Fibroblast of skin of left quadriceps (primary cell): Measurements from ENCODE around the gene CAPZB.
A peak's percentile ranks its signal among the peaks of the same experiment; 100 is the strongest.
"Not testable (repeated sequence)": the region's sequence is repeated elsewhere in the genome, so short reads cannot be mapped to it uniquely, and the experiment has no call there.

Source experiments
- DNase-seq, 2 experiments: peaks; one replicate each; pipeline ENCODE4 v3.0.0-alpha.2; 2013; ENCODE audit warnings: low read depth in 2 of 2

Gene CAPZB

GRCh38 chr1:19485362-19486187, at the start of gene CAPZB:
Gene CAPZB (minus strand): TSS chr1:19485539. CDS start chr1:19485438, 101 bp downstream.
- DNase-seq = peak; percentile 85 to 87

GRCh38 chr1:19534281-19534680, 48.9 kb upstream of the CAPZB start:
- DNase-seq = no peak

- DNase-seq = no peak
Observed at GRCh38 chr1:19533626-19534025, 48.3 kb upstream of the CAPZB start.

GRCh38 chr1:19532519-19532918, 47.2 kb upstream of the CAPZB start:
- no peak for DNase-seq

GRCh38 chr1:19529664-19530063, 44.3 kb upstream of the CAPZB start:
- DNase-seq = no peak

GRCh38 chr1:19528438-19528837, 43.1 kb upstream of the CAPZB start:
- DNase-seq = no peak

GRCh38 chr1:19525607-19526545, 40.5 kb upstream of the CAPZB start:
- DNase-seq = no peak

- DNase-seq = no peak
Observed at GRCh38 chr1:19524791-19525190, 39.5 kb upstream of the CAPZB start.

GRCh38 chr1:19522570-19522969, 37.2 kb upstream of the CAPZB start:
- not testable (repeated sequence) for DNase-seq

- DNase-seq = no peak
Observed at GRCh38 chr1:19521411-19521810, 36.1 kb upstream of the CAPZB start.

GRCh38 chr1:19517017-19517416, 31.7 kb upstream of the CAPZB start:
- DNase-seq = no peak

- DNase-seq = no peak
Observed at GRCh38 chr1:19515201-19515600, 29.9 kb upstream of the CAPZB start.

GRCh38 chr1:19514391-19514831, 29.1 kb upstream of the CAPZB start:
- no peak for DNase-seq

GRCh38 chr1:19512545-19512944, 27.2 kb upstream of the CAPZB start:
- DNase-seq = peak; percentile 23 to 27

- DNase-seq = no peak
Observed at GRCh38 chr1:19511116-19511515, 25.8 kb upstream of the CAPZB start.

- not testable (repeated sequence) for DNase-seq
Observed at GRCh38 chr1:19509647-19510046, 24.3 kb upstream of the CAPZB start.

GRCh38 chr1:19507516-19507915, 22.2 kb upstream of the CAPZB start:
- no peak for DNase-seq

GRCh38 chr1:19505693-19506457, 20.5 kb upstream of the CAPZB start:
- no peak for DNase-seq

GRCh38 chr1:19504796-19505692, 19.7 kb upstream of the CAPZB start:
- peak; percentile 26 to 28 for DNase-seq

GRCh38 chr1:19502284-19502683, 16.9 kb upstream of the CAPZB start:
- DNase-seq = not testable (repeated sequence)

GRCh38 chr1:19499887-19500286, 14.5 kb upstream of the CAPZB start:
- not testable (repeated sequence) for DNase-seq
